Iris pigment epithelial cell (primary cell): ENCODE results near the gene NUP88.

Experiments
- DNase-seq: peaks from one replicate; pipeline ENCODE4 v3.0.0-alpha.2; 2011; ENCODE audit warnings: low read depth

The NUP88 gene

DNA sequence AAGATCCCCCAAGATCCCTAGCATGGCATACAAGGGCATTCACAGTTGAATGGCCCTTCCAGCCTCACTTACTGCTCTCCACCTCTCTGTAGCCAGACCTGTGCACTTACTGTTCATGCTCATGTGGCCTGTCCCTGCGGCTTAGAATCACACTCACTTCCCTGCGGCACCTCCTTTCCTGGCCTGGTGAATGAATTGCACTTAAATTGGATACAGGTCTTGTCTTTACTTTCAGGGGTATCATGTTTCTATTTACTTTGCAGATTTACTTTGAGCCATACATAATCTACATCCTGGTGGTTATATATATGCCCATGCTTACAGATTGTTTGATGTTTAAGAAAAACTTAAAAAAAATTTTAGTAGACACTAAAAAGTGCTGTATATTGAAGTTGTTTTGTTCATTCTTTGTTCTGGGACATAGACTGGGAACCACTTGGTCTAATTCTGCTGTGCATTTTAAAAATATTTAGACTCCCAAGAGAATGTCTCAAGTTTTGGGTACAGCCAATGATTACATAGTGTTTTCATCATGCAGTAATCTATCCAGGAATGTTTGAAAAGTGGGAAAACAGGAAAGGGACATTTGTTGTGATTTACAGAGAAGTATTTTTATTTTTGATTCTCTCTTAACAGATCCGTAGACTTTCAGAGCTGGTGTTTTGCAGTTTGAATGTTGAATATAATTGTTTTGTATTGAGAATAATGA, 63.9 kb downstream of the NUP88 start:
- DNase-seq = peak; percentile 9

DNA sequence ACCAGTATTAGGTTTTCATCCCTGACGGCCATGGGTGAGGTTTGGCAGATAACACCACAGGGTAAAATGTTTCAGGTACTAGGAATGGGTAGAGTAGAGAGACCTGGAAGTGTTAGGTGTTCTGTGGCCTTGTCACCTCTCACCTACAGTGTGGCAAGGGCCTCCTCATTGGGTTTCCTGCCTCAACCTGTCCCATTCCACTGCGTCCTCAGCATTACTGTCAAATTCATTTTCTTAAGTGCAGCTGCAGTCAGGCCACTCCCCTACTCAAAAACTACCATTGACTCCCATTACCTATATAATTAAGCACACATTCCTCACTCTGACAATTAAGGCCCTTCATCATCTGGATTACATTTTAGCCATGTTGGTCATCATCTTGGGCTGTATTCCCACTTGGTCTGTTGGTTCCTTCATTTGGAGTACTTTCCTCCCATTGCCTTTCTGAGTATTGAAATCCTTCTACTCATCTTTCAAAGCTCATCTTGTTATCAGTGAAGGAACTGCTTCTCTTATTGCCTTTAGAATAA, 64.5 kb downstream of the NUP88 start:
- no peak for DNase-seq

DNA sequence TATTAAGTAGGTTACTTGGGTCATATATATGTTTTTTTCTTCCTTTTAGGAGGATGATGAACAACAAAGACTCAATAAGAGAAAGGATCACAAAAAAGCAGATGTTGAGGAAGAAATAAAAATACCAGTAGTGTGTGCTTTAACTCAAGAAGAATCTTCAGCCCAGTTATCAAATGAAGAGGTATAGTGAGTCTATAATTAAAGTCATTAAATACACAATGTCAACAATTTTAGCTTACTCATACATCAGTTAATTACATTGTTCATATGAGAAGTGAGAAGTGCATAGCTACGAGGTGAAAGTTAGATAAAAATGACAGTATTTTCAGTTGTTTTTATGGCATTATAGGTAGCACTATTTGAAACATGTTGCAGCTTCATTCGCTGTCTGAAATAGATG, 65.2 kb downstream of the NUP88 start:
- no peak for DNase-seq

DNA sequence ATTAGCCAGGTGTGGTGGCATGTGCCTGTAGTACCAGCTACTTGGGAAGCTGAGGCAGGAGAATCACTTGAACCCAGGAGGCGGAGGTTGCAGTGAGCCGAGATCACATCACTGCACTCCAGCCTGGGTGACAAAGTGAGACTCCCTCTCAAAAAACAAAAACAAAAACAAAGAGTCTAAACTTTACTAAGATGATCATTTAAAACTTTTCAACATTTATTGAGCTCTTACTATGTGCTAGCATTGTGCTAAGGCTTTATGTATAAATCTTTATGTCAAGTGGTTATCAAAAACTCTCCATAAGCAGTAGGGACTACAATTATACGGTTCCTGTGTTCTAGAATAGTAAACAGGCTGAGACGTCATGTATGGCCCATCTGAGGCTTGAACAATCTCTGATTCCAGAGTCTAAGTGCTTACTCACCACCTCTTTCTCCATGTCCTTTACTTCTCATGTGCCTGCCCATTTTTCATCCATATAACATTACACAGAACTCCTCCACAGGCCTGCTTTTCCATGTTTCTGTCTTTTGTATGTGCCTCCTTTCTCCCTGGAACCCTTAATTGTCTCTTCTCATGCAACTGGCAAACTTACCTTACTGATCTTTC, 66.7 kb downstream of the NUP88 start:
- DNase-seq = peak; percentile 40

DNA sequence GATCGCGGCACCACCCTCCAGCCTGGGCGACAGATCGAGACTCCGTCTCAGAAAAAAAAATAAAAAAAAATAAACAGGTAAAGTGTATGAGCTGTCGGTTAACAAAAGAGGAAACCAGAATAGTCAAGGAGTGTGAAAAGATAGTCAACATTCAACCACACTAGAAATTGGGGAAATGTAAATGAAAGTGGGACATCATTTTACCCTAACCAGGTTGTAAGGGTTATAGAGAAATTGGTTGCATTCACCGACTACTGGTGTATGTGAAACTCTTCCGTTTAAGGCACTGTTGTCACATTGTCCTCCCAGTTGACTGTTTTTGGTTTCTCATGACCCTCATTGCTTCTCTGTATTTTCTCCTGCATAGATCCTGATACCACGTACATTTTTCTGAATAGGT, 74.5 kb downstream of the NUP88 start:
- DNase-seq = no peak
